GM12878 (cell line): ENCODE data around the gene PLVAP. TPM values are rescaled to one million over a fixed set of nuclear protein-coding genes. Genes with fewer than 3 reads are reported as not detected.

Source experiments
- ATAC-seq: fragments of 200-7000 bp; cut with Tn5 transposase; 3 replicates; pipeline ENCODE4 v1.9.1; 2020; ENCODE audit warnings: mild to moderate bottlenecking, moderate library complexity
- BruUV-seq: library from RNA; stranded (reverse); fragments of 400-500 nt; replicated peaks from 2 replicates; lab custom pipeline; 2021; lab: Mats Ljungman, UMichigan
- CTCF ChIA-PET: fragments of 300-600 bp; sonication (Branson Sonifier 250); formaldehyde crosslinking; extraction: SDS; loops from one replicate; lab custom pipeline; 2021; ENCODE audit warnings: inconsistent platforms; lab: Yijun Ruan, JAX
- POLR2A ChIA-PET: fragments of 350-600 bp; formaldehyde crosslinking; extraction: SDS; loops from one replicate; lab custom pipeline; 2021; ENCODE audit warnings: inconsistent platforms; lab: Charles Lee
- RAD21 ChIA-PET: fragments of 300-600 bp; sonication (Branson Sonifier 250); formaldehyde crosslinking; loops from one replicate; lab custom pipeline; 2023; ENCODE audit warnings: antibody characterized with exemption; ENCODE audit not compliant: unreplicated experiment; lab: Charles Lee
- SMC1A ChIA-PET: fragments of 300-600 bp; sonication (Branson Sonifier 250); formaldehyde crosslinking; loops from one replicate; lab custom pipeline; 2023; ENCODE audit not compliant: unreplicated experiment, uncharacterized antibody; lab: Charles Lee
- DNase-seq: peaks from one replicate; pipeline ENCODE4 v3.0.0-alpha.2; 2011; ENCODE audit warnings: low read depth, low spot score
- FAIRE-seq: peaks from 3 replicates; lab custom pipeline; 2011; peaks lifted over from hg19 to GRCh38; lab: Jason Lieb, UNC
- H2AFZ ChIP-seq: 2 replicates; pipeline ENCODE4 v1.6.0; 2011; ENCODE audit warnings: low read depth, low read length, control low read depth; ENCODE audit not compliant: control insufficient read depth
- H3K27ac ChIP-seq: 2 replicates; pipeline ENCODE4 v1.5.1; 2011; ENCODE audit warnings: control low read depth; ENCODE audit not compliant: control insufficient read depth, insufficient read depth
- H3K27me3 ChIP-seq, 2 experiments: replicated peaks in 1 of 2; 2 replicates each; pipeline versions ENCODE4 v1.6.0 to v1.6.1; 2011; ENCODE audit warnings: low read length in 1 of 2; ENCODE audit not compliant: control insufficient read depth in 2 of 2, insufficient read depth in 2 of 2
- H3K36me3 ChIP-seq, 2 experiments: 2 replicates each; pipeline ENCODE4 v1.5.1; 2011; ENCODE audit warnings: low read length in 1 of 2; ENCODE audit not compliant: control insufficient read depth in 2 of 2, insufficient read depth in 2 of 2
- H3K4me1 ChIP-seq: 2 replicates; pipeline ENCODE4 v1.6.1; 2011; ENCODE audit warnings: mild to moderate bottlenecking, low read length, moderate library complexity, mixed read lengths; ENCODE audit not compliant: control insufficient read depth, insufficient read depth
- H3K4me2 ChIP-seq: 2 replicates; pipeline ENCODE4 v1.6.0; 2011; ENCODE audit warnings: control low read depth; ENCODE audit not compliant: control insufficient read depth, insufficient read depth
- H3K4me3 ChIP-seq: fragments of 200-600 bp; sonication (generic); 2 replicates; pipeline ENCODE4 v1.5.1; 2016
- H3K79me2 ChIP-seq: 2 replicates; pipeline ENCODE4 v1.6.0; 2011; ENCODE audit warnings: low read length; ENCODE audit not compliant: control insufficient read depth, insufficient read depth
- H3K9ac ChIP-seq: 2 replicates; pipeline ENCODE4 v1.8.0; 2011; ENCODE audit warnings: low read length, control low read depth, mixed read lengths; ENCODE audit not compliant: control insufficient read depth, insufficient read depth
- H3K9me3 ChIP-seq: replicated peaks from 3 replicates; pipeline ENCODE4 v1.5.1; 2011; ENCODE audit warnings: mild to moderate bottlenecking, low read length; ENCODE audit not compliant: control insufficient read depth, insufficient read depth
- H4K20me1 ChIP-seq: 2 replicates; pipeline ENCODE4 v1.6.0; 2011; ENCODE audit not compliant: control insufficient read depth, insufficient read depth
- CHD1 ChIP-seq: IDR thresholded peaks from 2 replicates; pipeline ENCODE4 v1.6.1; 2012; ENCODE audit warnings: low read depth, low read length, improper control_type of control experiment
- HDAC2 ChIP-seq: fragments of 200-600 bp; sonication (generic); IDR thresholded peaks from 2 replicates; pipeline ENCODE4 v1.6.1; 2017
- POLR2AphosphoS5 ChIP-seq: IDR thresholded peaks from 2 replicates; pipeline ENCODE4 v1.6.1; 2011; ENCODE audit warnings: mild to moderate bottlenecking, low read length, inconsistent platforms
- SMAD1 ChIP-seq: fragments of 450-650 bp; IDR thresholded peaks from 2 replicates; pipeline ENCODE4 v1.6.1; 2018; ENCODE audit warnings: mild to moderate bottlenecking, low read depth; ENCODE audit not compliant: partially characterized antibody
- SMC3 ChIP-seq: IDR thresholded peaks from 2 replicates; pipeline ENCODE4 v1.6.1; 2011; ENCODE audit warnings: low read length, improper control_type of control experiment, borderline replicate concordance
- SPI1 ChIP-seq: IDR thresholded peaks from 2 replicates; pipeline ENCODE4 v1.6.1; 2011; ENCODE audit warnings: low read depth, mild to moderate bottlenecking, low read length, moderate library complexity, borderline replicate concordance; ENCODE audit not compliant: insufficient read depth
- ZBTB11 ChIP-seq: fragments of 450-650 bp; formaldehyde crosslinking; IDR thresholded peaks from 2 replicates; pipeline ENCODE4 v1.5.0; 2022; ENCODE audit warnings: mild to moderate bottlenecking, missing genetic modification characterization
- WGBS: methylation state at CpG from one replicate; pipeline ENCODE4 v1.1.6; 2016; ENCODE audit warnings: low lambda C conversion rate; ENCODE audit not compliant: insufficient replicate concordance, insufficient coverage; ENCODE audit errors: missing lambda C conversion rate; 5-methylcytosine and 5-hydroxymethylcytosine counted together
- in situ Hi-C: fragments of 300-500 bp; cut with MboI; formaldehyde crosslinking; loops from 9 replicates; pipeline ENCODE4 v1.14.3; 2018; ENCODE audit warnings: mixed read lengths
- intact Hi-C: fragments of 100-400 bp; cut with micrococcal nuclease; formaldehyde crosslinking; loops from one replicate; pipeline ENCODE4 v1.14.2; 2022; ENCODE audit not compliant: unreplicated experiment
- polyA plus RNA-seq, 11 experiments: library from polyadenylated mRNA; depleted of rRNA in 4 of 11; unstranded in 6 of 11; stranded (reverse) in 5 of 11; fragments of >200 nt; fragmentation: Nextera tagmentation in 4 of 11; fragmentation: Illumina TruSeq in 1 of 11; extraction: Ambion mirVana in 4 of 11; extraction: Trizol in 1 of 11; gene quantifications; 1 replicate in 1 of 11; 2 replicates in 10 of 11; pipeline versions ENCODE4 v1.2.1 to v1.2.3, GENCODE V29; 2011 to 2016; ENCODE audit warnings: inconsistent platforms in 2 of 11, missing spikeins in 2 of 11, low read depth in 1 of 11
- total RNA-seq, 4 experiments: library from RNA; depleted of rRNA in 3 of 4; stranded (reverse); fragments of >200 nt in 3 of 4; fragmentation: Illumina TruSeq in 1 of 4; extraction: Trizol in 1 of 4; gene quantifications; 2 replicates each; pipeline versions ENCODE4 v1.2.1 to v1.2.3, GENCODE V29; 2013 to 2021
- TF ChIP-seq, protein P1 (sequence below): fragments of 450-650 bp; formaldehyde crosslinking; IDR thresholded peaks from 2 replicates; pipeline ENCODE4 v1.4.0; 2022; ENCODE audit warnings: mild to moderate bottlenecking, moderate library complexity
- TF ChIP-seq, protein P2 (sequence below): IDR thresholded peaks from 2 replicates; pipeline ENCODE4 v1.6.1; 2011; ENCODE audit warnings: borderline replicate concordance, low read depth, mild to moderate bottlenecking, moderate library complexity, low read length; ENCODE audit not compliant: insufficient read depth, poor library complexity, severe bottlenecking

PLVAP gene
- total and polyA plus RNA-seq, 10 of the 15 experiments (the other 5 are each of a cell fraction or from before 2014, with no cell fraction given), result 0.03 to 0.54 (median 0.06) TPM; not detected in 4

GRCh38 chr19:17305216-17305516 lies 72.0 kb downstream of the PLVAP start (continued):
- TF ChIP-seq, protein P1, sequence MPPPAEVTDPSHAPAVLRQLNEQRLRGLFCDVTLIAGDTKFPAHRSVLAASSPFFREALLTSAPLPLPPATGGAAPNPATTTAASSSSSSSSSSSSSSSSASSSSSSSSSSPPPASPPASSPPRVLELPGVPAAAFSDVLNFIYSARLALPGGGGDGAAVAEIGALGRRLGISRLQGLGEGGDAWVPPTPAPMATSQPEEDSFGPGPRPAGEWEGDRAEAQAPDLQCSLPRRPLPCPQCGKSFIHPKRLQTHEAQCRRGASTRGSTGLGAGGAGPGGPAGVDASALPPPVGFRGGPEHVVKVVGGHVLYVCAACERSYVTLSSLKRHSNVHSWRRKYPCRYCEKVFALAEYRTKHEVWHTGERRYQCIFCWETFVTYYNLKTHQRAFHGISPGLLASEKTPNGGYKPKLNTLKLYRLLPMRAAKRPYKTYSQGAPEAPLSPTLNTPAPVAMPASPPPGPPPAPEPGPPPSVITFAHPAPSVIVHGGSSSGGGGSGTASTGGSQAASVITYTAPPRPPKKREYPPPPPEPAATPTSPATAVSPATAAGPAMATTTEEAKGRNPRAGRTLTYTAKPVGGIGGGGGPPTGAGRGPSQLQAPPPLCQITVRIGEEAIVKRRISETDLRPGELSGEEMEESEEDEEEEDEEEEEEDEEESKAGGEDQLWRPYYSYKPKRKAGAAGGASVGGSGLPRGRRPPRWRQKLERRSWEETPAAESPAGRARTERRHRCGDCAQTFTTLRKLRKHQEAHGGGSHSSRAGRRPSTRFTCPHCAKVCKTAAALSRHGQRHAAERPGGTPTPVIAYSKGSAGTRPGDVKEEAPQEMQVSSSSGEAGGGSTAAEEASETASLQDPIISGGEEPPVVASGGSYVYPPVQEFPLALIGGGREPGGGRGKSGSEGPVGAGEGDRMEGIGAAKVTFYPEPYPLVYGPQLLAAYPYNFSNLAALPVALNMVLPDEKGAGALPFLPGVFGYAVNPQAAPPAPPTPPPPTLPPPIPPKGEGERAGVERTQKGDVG, result no peak

DNA sequence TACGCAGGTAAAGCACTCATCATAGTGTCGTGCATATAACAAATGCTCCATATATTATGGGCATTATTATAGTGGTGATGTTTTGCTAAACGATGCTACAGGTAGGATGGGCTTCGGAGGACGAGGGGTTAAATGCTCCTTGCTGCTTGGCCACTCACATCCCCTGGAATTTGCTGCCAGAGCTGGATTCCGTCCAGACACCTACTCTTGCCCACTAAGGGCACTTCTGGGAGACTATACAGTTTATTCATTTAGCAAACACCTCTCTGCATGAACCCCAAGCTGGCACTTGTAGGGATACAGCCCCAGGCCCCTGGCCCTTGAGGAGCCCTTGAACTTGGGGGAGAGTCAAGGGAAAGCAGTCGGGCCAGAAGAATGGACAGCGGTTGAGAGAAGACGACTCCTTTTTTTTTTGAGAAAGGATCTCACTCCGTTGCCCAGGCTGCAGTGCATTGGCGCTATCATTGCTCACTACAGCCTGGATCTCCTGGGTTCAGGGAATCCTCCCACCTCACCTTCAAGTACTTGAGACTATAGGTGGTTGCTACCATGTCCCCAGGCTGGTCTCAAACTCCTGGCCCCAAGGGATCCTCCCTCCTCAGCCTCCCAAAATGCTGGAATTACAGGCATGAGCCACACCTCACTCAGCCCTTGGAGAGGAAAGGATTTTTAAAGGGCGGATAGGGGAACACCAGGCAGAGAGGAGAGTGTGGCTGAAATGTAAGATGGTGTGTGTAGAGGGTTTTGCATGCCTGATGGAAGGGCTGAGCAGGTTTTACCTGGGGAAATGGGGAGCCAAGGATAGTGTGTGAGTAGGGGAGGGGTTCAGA lies 72.5 kb downstream of the PLVAP start:
- H3K9ac ChIP-seq, result peak overlapping the region; percentile 4; the same call in 1 of the 2 replicates
- no peaks in the 10 kb centered on the region for H3K9me3 ChIP-seq
- H3K4me3 ChIP-seq, result no peak overlapping the region
- no peak overlapping the region for H3K27ac ChIP-seq
- intact Hi-C loops, result loop anchor here (10.0 kb wide), 1 partner anchor 410 kb away; no protein-coding TSS in a partner anchor
- no peak for ATAC-seq
- 87% methylated on average over 12 of the region's 12 CpGs for WGBS
- CTCF ChIA-PET, result interaction anchor here (0.7 to 5.0 kb wide), 20 partner anchors 8 to 237 kb away, joined by 3 to 43 read pairs (median 4); partner anchors contain the start of genes ANO8, BABAM1, BST2 and CCDC194
- RAD21 ChIA-PET, result interaction anchor here (0.5 to 1.5 kb wide), 15 partner anchors 8 to 537 kb away, joined by 3 to 14 read pairs (median 4); partner anchors contain the start of genes ANO8, BABAM1 and MVB12A
- H3K27me3 ChIP-seq, result no peaks in the 10 kb centered on the region
- POLR2A ChIA-PET, result interaction anchor here (0.6 to 2.9 kb wide), 20 partner anchors 12 to 1247 kb away, joined by 3 to 12 read pairs (median 4); partner anchors contain the start of genes ANO8, BABAM1, BST2 and OCEL1
- H2AFZ ChIP-seq, result no peak overlapping the region
- in situ Hi-C loops, result no loop called here
- H4K20me1 ChIP-seq, result no peaks in the 10 kb centered on the region
- no peaks in the 10 kb centered on the region for H3K36me3 ChIP-seq
- no TSS peak for BruUV-seq
- peaks cover 16% of the 10 kb centered on the region for H3K4me1 ChIP-seq
- peaks cover 13% of the 10 kb centered on the region for H3K79me2 ChIP-seq
- SMC1A ChIA-PET, result interaction anchor here (0.8 to 2.1 kb wide), 9 partner anchors 10 to 147 kb away, joined by 3 to 8 read pairs (median 4); partner anchors contain the start of genes ANO8 and USE1
- DNase-seq, result no peak
- no peak for FAIRE-seq
- H3K4me2 ChIP-seq, result peak overlapping the region; percentile 88
- TF ChIP-seq CHD1, result no peak
- no peak for TF ChIP-seq ZBTB11
- TF ChIP-seq POLR2AphosphoS5, result no peak
- TF ChIP-seq, protein P2, sequence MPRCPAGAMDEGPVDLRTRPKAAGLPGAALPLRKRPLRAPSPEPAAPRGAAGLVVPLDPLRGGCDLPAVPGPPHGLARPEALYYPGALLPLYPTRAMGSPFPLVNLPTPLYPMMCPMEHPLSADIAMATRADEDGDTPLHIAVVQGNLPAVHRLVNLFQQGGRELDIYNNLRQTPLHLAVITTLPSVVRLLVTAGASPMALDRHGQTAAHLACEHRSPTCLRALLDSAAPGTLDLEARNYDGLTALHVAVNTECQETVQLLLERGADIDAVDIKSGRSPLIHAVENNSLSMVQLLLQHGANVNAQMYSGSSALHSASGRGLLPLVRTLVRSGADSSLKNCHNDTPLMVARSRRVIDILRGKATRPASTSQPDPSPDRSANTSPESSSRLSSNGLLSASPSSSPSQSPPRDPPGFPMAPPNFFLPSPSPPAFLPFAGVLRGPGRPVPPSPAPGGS, result no peak
- TF ChIP-seq SPI1, result no peak
- TF ChIP-seq HDAC2, result no peak
- no peak for TF ChIP-seq SMAD1
- no peak for TF ChIP-seq SMC3
